Motor neuron (in vitro differentiated cells): ENCODE data around the gene AUTS2. TPM values are rescaled to one million over a fixed set of nuclear protein-coding genes. Genes with fewer than 3 reads are reported as not detected.

Source experiments
- ATAC-seq, 8 experiments: fragments of 200-7000 bp; cut with Tn5 transposase; replicated peaks in 6 of 8; 2 replicates each; pipeline ENCODE4 v1.8.0; 2021; ENCODE audit warnings: mild to moderate bottlenecking in 8 of 8, moderate library complexity in 8 of 8
- H3K27ac ChIP-seq, 2 donors: fragments of 250-450 bp; sonication (Bioruptor Pico); 2 replicates each; pipeline ENCODE4 v1.9.0; 2021; ENCODE audit warnings: antibody characterized with exemption in 2 of 2, mild to moderate bottlenecking in 2 of 2, moderate library complexity in 1 of 2
- H3K4me1 ChIP-seq, 2 donors: fragments of 250-450 bp; sonication (Bioruptor Pico); replicated peaks in 1 of 2; 2 replicates each; pipeline ENCODE4 v1.6.1; 2021; ENCODE audit warnings: antibody characterized with exemption in 2 of 2, mild to moderate bottlenecking in 2 of 2, moderate library complexity in 1 of 2
- H3K4me3 ChIP-seq, 5 donors: fragments of 250-450 bp; sonication (Bioruptor Pico); 2 replicates each; pipeline ENCODE4 v1.9.0; 2021; ENCODE audit warnings: antibody characterized with exemption in 5 of 5, mild to moderate bottlenecking in 5 of 5, moderate library complexity in 4 of 5
- WGBS, 10 experiments: fragments of 450-650 bp; shearing (Covaris generic); methylation state at CpG; one replicate each; pipeline ENCODE4 v1.0.0; 2022; 5-methylcytosine and 5-hydroxymethylcytosine counted together
- in situ Hi-C, 9 experiments: fragments of 400-800 bp; cut with MboI; loops; one replicate each; pipeline ENCODE4 v1.15.0; 2021; ENCODE audit warnings: low sequenced_read_pairs in 9 of 9, low pct_unique_long_range_greater_than_20kb in 2 of 9; ENCODE audit not compliant: unreplicated experiment in 9 of 9
- total RNA-seq, 8 experiments: library from RNA; unstranded; fragments of 300-600 nt; gene quantifications; 2 replicates each; pipeline versions ENCODE4 v1.2.3 to v1.2.4, GENCODE V29; 2022

AUTS2 gene
- total RNA-seq, 8 experiments from 2014 or later, result 0.49 to 68.6 (median 32.2) TPM

DNA sequence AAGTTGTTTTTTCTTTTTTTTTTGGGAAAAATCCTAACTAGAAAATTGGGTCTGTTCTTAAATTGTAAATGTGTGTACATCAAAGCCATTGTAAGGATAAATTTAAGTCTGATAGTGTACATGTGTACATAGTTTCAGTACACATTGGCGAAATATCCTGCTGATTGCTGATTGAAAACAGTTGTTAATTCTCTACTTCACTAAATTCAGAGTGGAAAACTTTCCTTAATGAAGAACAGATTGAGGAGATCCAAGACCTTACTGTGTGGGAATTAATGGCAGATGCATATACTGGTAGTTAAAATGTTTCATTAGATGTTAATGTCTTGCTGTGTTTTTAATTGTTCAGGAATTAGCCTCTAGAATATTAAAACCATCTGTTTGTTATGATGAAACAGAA lies 506.0 kb downstream of the AUTS2 start:
- in situ Hi-C loops, result no loop called here
- no peak for ATAC-seq
- no peak overlapping the region for H3K4me3 ChIP-seq
- H3K27ac ChIP-seq, result no peak overlapping the region
- 0 to 100% (median 55%) methylated on average over 1 of the region's 1 CpG; no CpG with 5 or more reads in 4 of the 10 experiments for WGBS, 10 experiments
- H3K4me1 ChIP-seq, result no peaks in the 10 kb centered on the region

DNA sequence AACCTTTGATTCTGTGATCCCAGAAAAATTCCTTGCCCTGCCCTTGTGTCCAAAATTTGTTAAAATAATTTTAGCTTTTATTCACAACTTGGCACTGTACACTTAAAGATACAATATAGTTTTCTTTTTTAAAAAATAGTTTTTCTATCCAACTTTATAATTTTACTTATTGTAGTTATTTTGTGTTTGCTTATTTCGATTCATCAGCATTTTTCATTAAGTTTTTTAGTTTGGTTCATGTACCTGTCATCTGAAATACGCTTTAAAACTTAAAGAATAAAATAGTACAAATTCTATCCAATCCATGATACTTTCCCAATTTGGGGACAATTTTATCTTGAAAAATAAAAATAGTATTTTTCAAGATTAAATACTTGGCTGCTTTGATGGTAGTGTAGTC lies 514.8 kb downstream of the AUTS2 start:
- no peaks in the 10 kb centered on the region for H3K4me1 ChIP-seq
- ATAC-seq, result no peak
- in situ Hi-C loops, result no loop called here
- H3K4me3 ChIP-seq, result no peak overlapping the region
- no peak overlapping the region for H3K27ac ChIP-seq
- WGBS, 10 experiments, result 5 to 100% (median 85%) methylated on average over 1 to 2 of the region's 2 CpGs

DNA sequence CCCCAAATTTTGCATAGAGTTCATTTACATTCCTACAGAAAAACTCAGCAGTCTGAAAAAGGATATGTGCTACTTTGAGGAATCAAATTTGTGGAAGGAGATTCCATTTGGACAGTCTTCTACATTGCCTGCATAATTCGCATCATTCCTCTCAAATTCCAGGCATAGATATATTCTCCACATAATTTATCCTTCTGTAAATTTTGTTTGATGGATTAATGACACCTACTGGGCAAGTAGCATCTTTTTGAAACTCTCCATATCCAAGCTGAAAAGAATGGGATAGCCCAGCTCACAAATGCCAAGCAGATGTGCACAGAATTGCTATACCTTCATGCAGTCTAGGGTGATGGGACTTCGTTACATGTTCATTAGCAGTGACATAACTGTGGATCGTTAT lies 515.3 kb downstream of the AUTS2 start:
- no peak overlapping the region for H3K4me3 ChIP-seq
- no peak for ATAC-seq
- no peaks in the 10 kb centered on the region for H3K4me1 ChIP-seq
- 32 to 100% (median 93%) methylated on average over 1 to 3 of the region's 3 CpGs; no CpG with 5 or more reads in 2 of the 10 experiments for WGBS, 10 experiments
- no peak overlapping the region for H3K27ac ChIP-seq
- in situ Hi-C loops, result no loop called here

DNA sequence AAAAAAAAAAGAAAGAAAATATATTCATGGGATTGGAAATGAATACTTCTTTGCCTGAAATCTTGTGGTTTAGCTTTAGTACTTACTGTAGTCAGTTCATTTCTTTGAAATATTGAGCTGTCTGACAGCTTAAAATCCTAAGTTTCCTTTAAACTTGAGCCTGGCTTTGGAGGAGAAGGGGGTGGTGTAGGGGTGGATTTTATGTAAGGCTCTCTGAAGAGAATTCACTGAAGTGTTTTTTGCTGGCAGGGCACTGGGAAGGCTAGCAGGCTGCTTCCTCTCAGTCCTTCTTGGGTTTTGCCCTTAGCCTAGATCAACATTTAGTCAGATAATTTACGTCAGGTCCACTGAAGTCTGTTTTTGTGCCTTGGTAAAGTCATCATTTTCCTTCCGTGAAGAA lies 516.5 kb downstream of the AUTS2 start:
- Histone ChIP-seq H3K27ac (no peak overlapping the region), H3K4me1 (no peaks in the 10 kb centered on the region), H3K4me3 (no peak overlapping the region)
- no peak for ATAC-seq
- WGBS, 10 experiments, result 59 to 100% (median 84%) methylated on average over 1 to 2 of the region's 2 CpGs; no CpG with 5 or more reads in 4 of the 10 experiments
- in situ Hi-C loops, result no loop called here

DNA sequence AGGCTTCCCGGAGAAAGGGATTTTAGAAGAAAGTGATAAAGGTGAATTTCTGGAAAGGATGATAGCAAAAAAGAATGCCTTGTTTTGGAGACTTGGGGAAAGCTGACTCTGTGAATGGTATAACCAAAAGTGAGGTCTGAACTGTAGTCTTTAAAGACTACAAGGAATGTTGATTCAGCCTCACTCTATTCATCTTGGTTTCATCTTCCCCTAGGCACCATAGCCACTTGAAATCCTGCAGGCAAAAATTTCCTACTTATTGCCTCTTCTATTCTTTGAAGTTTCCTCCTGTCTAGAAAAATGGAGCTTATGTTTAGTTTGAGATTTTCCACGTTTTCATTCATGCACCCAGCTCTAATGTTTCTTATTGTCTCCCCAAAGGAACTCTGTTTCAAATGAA lies 518.0 kb downstream of the AUTS2 start:
- Histone ChIP-seq H3K4me3 (no peak overlapping the region), H3K27ac (no peak overlapping the region), H3K4me1 (no peaks in the 10 kb centered on the region)
- in situ Hi-C loops, result no loop called here
- WGBS, 10 experiments, result 13 to 77% (median 43%) methylated on average over 1 to 2 of the region's 2 CpGs; no CpG with 5 or more reads in 1 of the 10 experiments
- no peak for ATAC-seq

DNA sequence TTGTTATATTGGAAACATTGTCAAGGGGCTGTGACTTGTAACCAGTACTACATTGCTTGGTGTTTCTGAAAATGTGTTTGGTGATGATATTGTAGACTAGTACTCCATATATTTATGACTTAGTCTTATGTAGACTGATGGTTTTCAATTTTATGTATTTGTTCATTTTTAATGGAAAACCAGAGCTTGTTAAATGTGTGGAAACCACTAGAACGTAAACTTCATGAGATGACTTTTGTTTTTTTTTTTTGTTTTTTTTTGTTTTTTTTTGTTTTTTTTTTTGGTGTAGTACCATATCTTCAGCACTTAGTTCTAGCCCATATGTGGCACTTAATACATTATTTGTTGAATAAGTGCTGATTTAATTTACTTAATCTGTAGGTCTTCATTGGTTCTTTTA lies 518.6 kb downstream of the AUTS2 start:
- Histone ChIP-seq H3K4me3 (no peak overlapping the region), H3K27ac (no peak overlapping the region), H3K4me1 (no peaks in the 10 kb centered on the region)
- in situ Hi-C loops, result no loop called here
- WGBS, 10 experiments, result 25 to 100% (median 68%) methylated on average over 1 of the region's 1 CpG; no CpG with 5 or more reads in 1 of the 10 experiments
- ATAC-seq, result no peak

DNA sequence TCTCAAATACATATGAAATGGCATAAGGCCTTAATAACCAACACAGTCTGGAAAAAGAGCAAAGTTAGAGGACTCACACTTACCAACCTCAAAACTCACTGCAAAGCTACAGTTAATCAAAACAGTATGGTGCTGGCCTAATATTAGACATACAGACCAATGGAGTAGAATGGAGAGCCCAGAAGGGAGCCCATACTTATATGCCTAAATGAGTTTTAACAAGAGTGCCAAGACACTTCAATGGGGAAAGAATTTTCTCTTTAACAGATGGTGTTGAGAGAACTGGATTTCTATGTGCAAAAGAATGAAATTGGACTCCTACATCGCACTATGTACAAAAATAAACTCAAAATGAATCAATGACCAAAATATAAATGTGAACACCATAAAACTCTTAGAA lies 522.6 kb downstream of the AUTS2 start:
- Histone ChIP-seq H3K27ac (no peak overlapping the region), H3K4me1 (no peaks in the 10 kb centered on the region), H3K4me3 (no peak overlapping the region)
- WGBS, 10 experiments, result 0 to 100% (median 100%) methylated on average over 1 of the region's 1 CpG; no CpG with 5 or more reads in 3 of the 10 experiments
- in situ Hi-C loops, result no loop called here
- no peak for ATAC-seq

DNA sequence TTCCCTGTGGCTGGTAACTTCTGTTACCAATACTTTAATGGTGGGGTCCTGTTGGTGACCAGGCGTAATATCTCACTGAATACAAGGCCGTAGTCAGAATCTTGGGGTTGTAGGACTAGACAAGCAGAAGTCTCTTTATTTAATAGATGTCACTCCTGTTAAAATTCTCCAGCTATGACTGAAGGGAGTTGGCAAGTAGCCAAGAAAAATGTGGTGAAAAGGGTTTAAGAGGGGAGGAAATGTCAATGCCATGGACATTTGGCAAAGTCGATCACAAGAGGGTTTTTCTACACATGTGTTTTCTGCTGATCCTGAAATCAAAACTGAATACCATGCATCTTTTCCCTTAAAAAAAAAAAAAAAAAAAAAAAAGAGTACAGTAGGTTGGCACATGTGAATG lies 533.5 kb downstream of the AUTS2 start:
- in situ Hi-C loops, result no loop called here
- H3K4me1 ChIP-seq, result peaks cover 25 to 53% of the 10 kb centered on the region in 2 donors
- WGBS, 10 experiments, result 0 to 100% (median 82%) methylated on average over 1 to 3 of the region's 3 CpGs; no CpG with 5 or more reads in 2 of the 10 experiments
- no peak for ATAC-seq
- H3K27ac ChIP-seq, result no peak overlapping the region
- H3K4me3 ChIP-seq, result no peak overlapping the region

DNA sequence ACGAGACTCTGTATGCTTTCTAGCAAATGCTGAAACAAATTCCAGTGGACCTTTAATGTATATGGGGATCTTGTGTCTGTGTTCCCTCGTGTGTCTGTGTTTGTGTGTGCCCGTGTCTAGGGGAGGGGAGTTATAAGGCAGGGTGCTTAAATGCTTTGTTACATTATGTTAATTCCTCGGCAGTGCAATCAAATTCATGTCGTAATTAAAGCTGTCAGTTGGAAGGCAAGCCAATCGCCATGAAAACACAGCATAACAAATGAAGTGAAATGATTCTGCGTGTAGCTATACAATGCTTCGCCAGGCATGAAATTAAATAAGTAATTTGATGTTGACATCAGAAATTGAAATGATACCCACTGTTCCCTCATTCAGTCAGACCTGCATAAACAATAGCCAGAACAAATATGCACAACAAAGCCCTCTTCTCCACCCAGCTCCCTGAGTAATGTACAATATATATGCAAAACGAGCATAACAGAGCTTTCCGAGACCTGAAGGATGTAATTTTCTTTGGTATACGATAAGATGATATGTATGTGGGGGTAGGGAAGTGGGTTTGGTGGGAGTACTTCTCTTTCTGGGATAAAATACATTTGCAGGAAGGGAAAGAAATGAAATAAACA lies 534.1 kb downstream of the AUTS2 start:
- H3K27ac ChIP-seq, result peak overlapping the region in 1 of 2 donors; percentile 15
- WGBS, 10 experiments, result 20 to 84% (median 50%) methylated on average over 4 to 9 of the region's 11 CpGs
- in situ Hi-C loops, result no loop called here
- H3K4me3 ChIP-seq, result no peak overlapping the region
- ATAC-seq, result peak in 6 of 8 experiments; percentile 57 to 85 (median 71)
- H3K4me1 ChIP-seq, result peaks cover 25 to 53% of the 10 kb centered on the region in 2 donors

DNA sequence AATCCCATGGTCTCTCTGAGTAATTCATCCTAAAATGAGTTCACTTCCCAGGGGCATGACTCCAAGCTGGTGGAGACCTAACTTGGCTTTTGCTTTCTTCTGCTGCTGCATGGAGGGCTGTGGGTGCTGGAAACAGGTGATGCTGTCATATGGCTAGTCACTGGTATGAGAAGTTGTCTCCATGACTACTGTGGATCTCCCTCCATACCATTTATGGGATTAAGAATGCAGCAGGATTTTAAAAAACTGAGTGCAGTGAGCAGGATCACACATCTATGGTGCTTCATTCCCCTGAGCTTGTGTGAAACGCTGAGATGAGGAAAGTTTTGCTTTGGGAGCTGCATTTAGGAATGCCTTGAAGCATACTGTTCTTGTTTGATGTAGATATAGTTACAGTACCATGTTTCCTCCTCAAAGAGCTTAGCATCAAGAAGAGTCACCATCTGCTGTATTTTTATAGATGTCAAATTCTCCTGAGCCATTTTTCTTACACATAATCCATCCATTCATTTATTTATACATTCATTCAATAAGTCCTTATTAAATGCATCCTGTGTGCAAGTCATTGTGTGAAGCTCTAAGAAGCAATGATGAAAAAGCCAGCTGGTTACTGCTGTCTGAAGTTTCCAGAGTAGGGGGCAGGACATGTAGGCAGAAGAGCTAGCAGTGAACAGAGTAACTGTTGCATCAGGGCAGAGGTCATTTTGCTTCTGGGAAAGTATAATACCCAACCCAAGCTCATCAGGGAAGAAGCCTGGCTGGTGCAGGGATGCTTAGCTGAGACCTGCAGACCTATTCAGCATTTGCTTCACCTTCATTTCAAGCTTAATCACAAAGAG lies 534.8 kb downstream of the AUTS2 start:
- peak in 6 of 8 experiments; percentile 24 to 78 (median 69) for ATAC-seq
- no peak overlapping the region for H3K4me3 ChIP-seq
- H3K4me1 ChIP-seq, result peaks cover 25 to 53% of the 10 kb centered on the region in 2 donors
- WGBS, 10 experiments, result 20 to 33% methylated on average over 1 of the region's 1 CpG; no CpG with 5 or more reads in 8 of the 10 experiments
- in situ Hi-C loops, result no loop called here
- peak overlapping the region in 1 of 2 donors; percentile 15 for H3K27ac ChIP-seq

DNA sequence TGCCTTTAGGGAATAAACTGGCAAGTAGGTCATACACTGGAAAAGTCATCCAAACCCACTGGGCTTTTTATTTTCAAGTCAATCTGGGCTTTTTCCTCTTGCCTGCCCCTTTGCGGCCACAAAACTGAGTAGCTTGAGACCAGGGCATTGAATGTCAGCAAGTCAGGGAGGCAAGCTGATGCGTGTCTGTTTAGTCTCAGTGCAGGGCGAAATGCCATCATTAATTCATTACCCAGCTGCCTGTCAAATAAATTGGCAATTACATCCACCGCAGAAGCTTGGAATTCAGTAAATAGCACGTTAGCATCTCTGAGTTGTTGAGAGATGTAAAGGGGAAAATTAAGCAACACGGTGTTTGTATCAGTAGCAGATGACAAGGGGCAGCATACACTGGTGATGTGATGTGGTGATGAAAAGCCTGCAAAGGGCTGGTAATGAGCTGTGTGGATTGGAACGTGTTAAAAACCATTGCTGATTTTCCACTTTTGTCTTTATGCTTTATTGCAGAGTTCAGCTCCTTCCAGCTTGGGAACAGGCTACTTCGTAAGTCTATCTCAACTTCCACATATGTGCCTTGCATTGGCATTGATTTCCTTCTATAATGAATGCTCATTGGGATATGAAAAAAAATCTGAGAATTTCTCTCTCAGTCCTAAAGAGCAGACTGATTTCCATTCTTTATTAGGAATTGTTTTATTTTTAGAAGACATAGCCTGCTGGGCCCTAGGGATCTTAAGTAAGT lies 535.9 kb downstream of the AUTS2 start:
- Histone ChIP-seq H3K4me3 (no peak overlapping the region), H3K4me1 (peaks cover 25 to 53% of the 10 kb centered on the region in 2 donors), H3K27ac (no peak overlapping the region)
- peak in 5 of 8 experiments; percentile 26 to 60 (median 37) for ATAC-seq
- in situ Hi-C loops, result no loop called here
- 39 to 89% (median 70%) methylated on average over 1 to 7 of the region's 8 CpGs; no CpG with 5 or more reads in 1 of the 10 experiments for WGBS, 10 experiments

DNA sequence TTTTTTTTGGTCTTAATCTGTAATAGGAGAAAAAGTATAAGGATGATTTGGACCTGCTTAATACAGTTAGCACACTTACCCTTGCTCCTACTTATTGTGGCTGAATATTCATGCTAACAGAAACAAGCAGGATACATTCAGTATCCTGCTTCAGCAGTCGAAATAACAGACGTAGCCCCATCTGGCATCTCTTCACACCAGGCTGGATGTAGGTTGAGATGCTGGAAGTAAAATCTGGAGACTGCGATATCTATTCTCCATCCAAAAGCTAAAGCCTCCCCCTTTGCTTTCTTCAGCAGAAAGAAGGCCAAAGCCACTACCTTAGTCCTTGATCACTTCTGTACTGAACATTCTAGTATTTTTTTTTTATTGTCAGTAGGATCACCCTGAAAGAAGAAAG lies 537.4 kb downstream of the AUTS2 start:
- 40 to 93% (median 83%) methylated on average over 1 to 3 of the region's 3 CpGs; no CpG with 5 or more reads in 3 of the 10 experiments for WGBS, 10 experiments
- no peak overlapping the region for H3K4me3 ChIP-seq
- H3K27ac ChIP-seq, result no peak overlapping the region
- H3K4me1 ChIP-seq, result peaks cover 25 to 46% of the 10 kb centered on the region in 2 donors
- ATAC-seq, result no peak
- in situ Hi-C loops, result no loop called here

DNA sequence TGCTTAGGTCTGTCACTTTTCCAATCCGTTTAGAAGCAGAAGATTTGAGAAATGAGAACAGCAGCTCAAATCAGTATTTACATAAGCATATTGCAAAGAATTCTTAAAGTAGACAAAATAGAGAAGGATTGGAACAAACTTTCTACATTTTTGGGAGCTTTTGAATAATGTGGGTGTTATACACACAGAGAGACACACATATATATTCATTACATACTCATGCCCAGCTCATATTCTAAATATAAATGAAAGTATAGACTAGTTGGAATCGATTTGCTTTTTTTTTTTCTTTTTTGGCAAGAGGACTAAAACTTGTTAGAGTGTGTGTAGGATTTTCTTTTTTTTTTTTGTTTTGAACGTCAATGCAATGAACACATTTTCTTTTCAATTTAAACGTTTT lies 538.9 kb downstream of the AUTS2 start:
- peaks cover 27 to 36% of the 10 kb centered on the region in 2 donors for H3K4me1 ChIP-seq
- no peak for ATAC-seq
- in situ Hi-C loops, result no loop called here
- no peak overlapping the region for H3K4me3 ChIP-seq
- no peak overlapping the region for H3K27ac ChIP-seq
- 23 to 100% (median 75%) methylated on average over 2 to 4 of the region's 4 CpGs for WGBS, 10 experiments
